Fibroblast of lung (primary cell): ENCODE results near the gene RUNX1. TPM values are rescaled to one million over a fixed set of nuclear protein-coding genes. Genes with fewer than 3 reads are reported as not detected.

ENCODE experiments used
- DNase-seq, 2 donors: peaks; one replicate each; pipeline versions ENCODE4 v3.0.0 to v3.0.0-alpha.2; 2010; ENCODE audit warnings: low read depth in 2 of 2
- H2AFZ ChIP-seq: 2 replicates; pipeline ENCODE4 v1.5.1; 2012; ENCODE audit warnings: low read length, control low read depth, inconsistent platforms
- H3K27ac ChIP-seq: 2 replicates; pipeline ENCODE4 v1.5.1; 2011; ENCODE audit warnings: low read length, control low read depth; ENCODE audit not compliant: insufficient read depth
- H3K27me3 ChIP-seq: 2 replicates; pipeline ENCODE4 v1.5.1; 2011; ENCODE audit warnings: mild to moderate bottlenecking, low read length; ENCODE audit not compliant: control insufficient read depth, insufficient read depth
- H3K36me3 ChIP-seq: 2 replicates; pipeline ENCODE4 v1.5.1; 2011; ENCODE audit warnings: low read length; ENCODE audit not compliant: control insufficient read depth, insufficient read depth
- H3K4me1 ChIP-seq: 2 replicates; pipeline ENCODE4 v1.5.1; 2011; ENCODE audit warnings: low read length; ENCODE audit not compliant: control insufficient read depth, insufficient read depth; ENCODE audit errors: extremely low read depth
- H3K4me2 ChIP-seq: 2 replicates; pipeline ENCODE4 v1.5.1; 2011; ENCODE audit warnings: low read length, control low read depth; ENCODE audit not compliant: insufficient read depth; ENCODE audit errors: extremely low read depth
- H3K4me3 ChIP-seq, 4 experiments: fragments of 200-600 bp in 1 of 4; sonication (generic) in 1 of 4; replicated peaks in 1 of 4; 2 replicates each; pipeline ENCODE4 v1.5.1; 2011 to 2016; ENCODE audit warnings: low read length in 4 of 4, low read depth in 3 of 4, mild to moderate bottlenecking in 3 of 4, control low read depth in 2 of 4, inconsistent platforms in 1 of 4, mixed read lengths in 1 of 4; ENCODE audit not compliant: insufficient read depth in 1 of 4; ENCODE audit errors: control extremely low read depth in 1 of 4
- H3K79me2 ChIP-seq: 2 replicates; pipeline ENCODE4 v1.5.1; 2012; ENCODE audit warnings: mild to moderate bottlenecking, low read length, inconsistent platforms; ENCODE audit not compliant: control insufficient read depth, insufficient read depth
- H3K9ac ChIP-seq: 2 replicates; pipeline ENCODE4 v1.5.1; 2011; ENCODE audit warnings: mild to moderate bottlenecking, low read length, control low read depth; ENCODE audit not compliant: insufficient read depth
- H3K9me3 ChIP-seq: 2 replicates; pipeline ENCODE4 v1.5.1; 2012; ENCODE audit warnings: low read depth, low read length; ENCODE audit not compliant: control insufficient read depth, insufficient read depth
- H4K20me1 ChIP-seq: 2 replicates; pipeline ENCODE4 v1.5.1; 2011; ENCODE audit warnings: low read length; ENCODE audit not compliant: control insufficient read depth, insufficient read depth; ENCODE audit errors: extremely low read depth
- EZH2 ChIP-seq: IDR thresholded peaks from 2 replicates; pipeline ENCODE4 v1.5.1; 2012; ENCODE audit warnings: low read length, control low read depth, mild to moderate bottlenecking; ENCODE audit errors: missing control alignments
- polyA plus RNA-seq, 2 donors: library from polyadenylated mRNA; depleted of rRNA in 1 of 2; stranded (reverse) in 1 of 2; unstranded in 1 of 2; fragments of >200 nt; gene quantifications; 2 replicates each; pipeline ENCODE4 v1.2.1, GENCODE V29; 2011 to 2012; ENCODE audit warnings: missing spikeins in 1 of 2
- total RNA-seq: library from RNA; depleted of rRNA; stranded (reverse); fragments of >200 nt; gene quantifications from 2 replicates; pipeline ENCODE4 v1.2.1, GENCODE V29; 2014
- TF ChIP-seq, protein P1 (sequence below), 2 donors: IDR thresholded peaks in 1 of 2; conservative IDR thresholded peaks in 1 of 2; 1 replicate in 1 of 2; 2 replicates in 1 of 2; pipeline ENCODE4 v1.5.1; 2011 to 2012; ENCODE audit warnings: low read length in 2 of 2, control low read depth in 1 of 2, inconsistent platforms in 1 of 2, low read depth in 1 of 2, mild to moderate bottlenecking in 1 of 2

The RUNX1 gene
- total and polyA plus RNA-seq, 2 donors (not counting 1 experiment from before 2014, with no cell fraction given): 23.1 to 41.6 TPM

DNA sequence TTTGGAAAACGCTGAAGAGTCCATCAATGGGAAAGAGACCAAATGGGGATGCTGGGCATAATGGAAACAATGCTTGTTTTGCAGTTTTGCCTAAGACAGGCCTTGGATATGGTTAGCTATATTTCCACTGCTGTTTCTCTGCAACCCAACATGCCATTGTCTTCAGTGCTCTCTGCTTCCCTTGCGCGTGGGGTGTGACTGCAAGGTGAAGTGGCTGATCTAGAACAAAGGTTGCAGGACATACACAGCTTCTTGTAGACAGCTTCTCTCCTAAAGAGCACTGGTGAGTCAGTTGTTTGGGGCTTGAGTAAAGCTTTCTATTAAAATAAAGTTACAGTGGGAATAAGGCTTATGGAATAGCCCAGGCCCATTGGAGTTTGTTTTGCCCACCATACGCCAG lies 33.0 kb downstream of the RUNX1 start:
- Histone ChIP-seq H4K20me1 (no peaks in the 10 kb centered on the region), H3K27ac (no peak overlapping the region), H3K79me2 (no peaks in the 10 kb centered on the region), H3K36me3 (no peaks in the 10 kb centered on the region), H3K4me2 (no peak overlapping the region), H3K4me3 (no peak overlapping the region), H3K9ac (no peak overlapping the region), H3K9me3 (no peaks in the 10 kb centered on the region), H3K4me1 (no peaks in the 10 kb centered on the region), H2AFZ (no peak overlapping the region), H3K27me3 (no peaks in the 10 kb centered on the region)
- TF ChIP-seq, protein P1, sequence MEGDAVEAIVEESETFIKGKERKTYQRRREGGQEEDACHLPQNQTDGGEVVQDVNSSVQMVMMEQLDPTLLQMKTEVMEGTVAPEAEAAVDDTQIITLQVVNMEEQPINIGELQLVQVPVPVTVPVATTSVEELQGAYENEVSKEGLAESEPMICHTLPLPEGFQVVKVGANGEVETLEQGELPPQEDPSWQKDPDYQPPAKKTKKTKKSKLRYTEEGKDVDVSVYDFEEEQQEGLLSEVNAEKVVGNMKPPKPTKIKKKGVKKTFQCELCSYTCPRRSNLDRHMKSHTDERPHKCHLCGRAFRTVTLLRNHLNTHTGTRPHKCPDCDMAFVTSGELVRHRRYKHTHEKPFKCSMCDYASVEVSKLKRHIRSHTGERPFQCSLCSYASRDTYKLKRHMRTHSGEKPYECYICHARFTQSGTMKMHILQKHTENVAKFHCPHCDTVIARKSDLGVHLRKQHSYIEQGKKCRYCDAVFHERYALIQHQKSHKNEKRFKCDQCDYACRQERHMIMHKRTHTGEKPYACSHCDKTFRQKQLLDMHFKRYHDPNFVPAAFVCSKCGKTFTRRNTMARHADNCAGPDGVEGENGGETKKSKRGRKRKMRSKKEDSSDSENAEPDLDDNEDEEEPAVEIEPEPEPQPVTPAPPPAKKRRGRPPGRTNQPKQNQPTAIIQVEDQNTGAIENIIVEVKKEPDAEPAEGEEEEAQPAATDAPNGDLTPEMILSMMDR (conservative IDR thresholded peaks at IDR 0.05 in 1 of 2, IDR thresholded peaks at IDR 0.05 in 1 of 2; ENCODE audit: low read depth in 1 of 2, low read length in 2 of 2): no peak
- no peak for TF ChIP-seq EZH2
- DNase-seq: no peak

DNA sequence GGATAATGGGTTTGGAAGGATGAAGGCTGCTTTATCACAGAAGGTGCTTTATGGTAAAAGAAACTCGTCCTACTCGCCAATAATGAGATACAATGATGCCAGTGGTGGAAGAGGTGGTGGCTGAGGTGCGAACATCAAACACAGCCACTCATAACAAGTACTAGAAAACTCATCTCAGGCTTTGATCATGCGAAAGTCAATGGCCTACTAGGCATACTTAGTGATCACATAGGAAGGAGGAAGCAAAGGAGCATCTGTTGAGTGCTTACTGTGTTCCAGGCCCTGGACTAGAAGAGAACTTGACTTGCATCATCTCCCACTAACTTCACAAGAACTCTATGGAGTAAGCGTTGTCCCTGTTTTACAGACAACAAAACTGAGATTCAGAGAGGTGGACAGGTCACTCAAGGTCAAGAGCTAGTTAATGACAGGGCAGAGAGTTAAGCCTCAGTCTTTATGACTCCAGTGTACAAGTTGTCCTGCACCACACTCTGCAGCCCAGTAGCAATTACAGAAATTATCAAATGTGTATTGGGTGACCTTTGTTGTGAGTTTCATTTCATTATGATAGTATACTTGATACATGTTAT lies 33.6 kb downstream of the RUNX1 start:
- no peaks in the 10 kb centered on the region for H3K27me3 ChIP-seq
- H3K4me3 ChIP-seq: no peak overlapping the region
- no peaks in the 10 kb centered on the region for H3K79me2 ChIP-seq
- no peaks in the 10 kb centered on the region for H3K36me3 ChIP-seq
- H4K20me1 ChIP-seq: no peaks in the 10 kb centered on the region
- TF ChIP-seq EZH2: no peak
- TF ChIP-seq, protein P1 (conservative IDR thresholded peaks at IDR 0.05 in 1 of 2, IDR thresholded peaks at IDR 0.05 in 1 of 2; ENCODE audit: low read depth in 1 of 2, low read length in 2 of 2): no peak
- no peak for DNase-seq
- H3K4me1 ChIP-seq: no peaks in the 10 kb centered on the region
- no peak overlapping the region for H3K27ac ChIP-seq
- no peak overlapping the region for H3K9ac ChIP-seq
- no peak overlapping the region for H3K4me2 ChIP-seq
- H2AFZ ChIP-seq: no peak overlapping the region
- no peaks in the 10 kb centered on the region for H3K9me3 ChIP-seq

DNA sequence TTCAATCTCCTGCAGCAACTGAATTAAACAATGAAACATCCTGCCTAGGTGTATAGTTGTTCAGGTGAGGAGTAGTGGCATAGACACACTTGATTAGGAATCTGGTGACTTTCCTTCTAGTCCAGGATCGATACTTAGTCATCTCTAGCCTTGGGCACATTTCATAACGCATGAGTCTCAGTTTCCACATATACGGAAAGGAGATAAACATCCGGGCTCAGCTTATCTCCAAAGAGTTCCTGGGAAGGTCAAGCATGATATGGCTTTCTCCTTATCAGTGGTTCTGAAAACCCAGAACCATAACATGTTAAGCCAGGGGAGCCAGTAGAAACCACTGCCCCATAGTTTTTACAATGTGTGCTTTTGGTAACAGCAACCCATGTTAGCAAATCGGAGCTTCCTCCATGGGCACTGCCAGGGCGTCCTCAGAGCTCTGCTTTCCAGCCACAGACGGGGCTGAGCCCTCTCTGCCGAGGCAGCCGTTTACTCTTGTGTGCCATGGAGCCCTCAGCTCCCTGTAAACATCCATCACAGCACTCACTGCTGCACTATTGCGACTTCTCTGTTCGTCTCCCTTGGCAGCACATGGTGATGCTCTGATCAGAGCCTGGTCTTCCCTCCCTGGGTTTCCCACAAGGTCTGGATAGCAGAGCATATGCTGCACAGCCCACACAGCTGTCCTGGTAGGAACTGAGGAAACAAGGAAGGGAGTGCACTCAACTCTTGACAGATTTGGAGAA lies 34.6 kb downstream of the RUNX1 start:
- DNase-seq: no peak
- Histone ChIP-seq H3K4me3 (no peak overlapping the region), H3K27me3 (no peaks in the 10 kb centered on the region), H3K4me1 (no peaks in the 10 kb centered on the region), H3K27ac (no peak overlapping the region), H4K20me1 (no peaks in the 10 kb centered on the region), H3K79me2 (no peaks in the 10 kb centered on the region), H3K9me3 (no peaks in the 10 kb centered on the region), H3K9ac (no peak overlapping the region), H3K4me2 (no peak overlapping the region), H3K36me3 (no peaks in the 10 kb centered on the region), H2AFZ (no peak overlapping the region)
- TF ChIP-seq, protein P1 (conservative IDR thresholded peaks at IDR 0.05 in 1 of 2, IDR thresholded peaks at IDR 0.05 in 1 of 2; ENCODE audit: low read depth in 1 of 2, low read length in 2 of 2): no peak
- TF ChIP-seq EZH2: no peak
